Measurements from ENCODE around the gene GPANK1.

GPANK1 gene

GRCh38 chr6:31617010-31617409 is 47.8 kb downstream of the GPANK1 start:
- no peak for DNase-seq (ENCODE audit: low read depth)

GRCh38 chr6:31615748-31616147 is 49.0 kb downstream of the GPANK1 start:
- DNase-seq (ENCODE audit: low read depth), result no peak

GRCh38 chr6:31614684-31615578 is 49.9 kb downstream of the GPANK1 start, which contains the start of gene AIF1:
Gene AIF1, plus strand, starts transcription at chr6:31615234. Its CDS starts 96 bp downstream, at chr6:31615330.
- DNase-seq (ENCODE audit: low read depth), result no peak

- DNase-seq (ENCODE audit: low read depth), result no peak
Measured at GRCh38 chr6:31614075-31614619, 50.6 kb downstream of the GPANK1 start.
